ENCODE results near the gene SH3GL1. TPM values are rescaled to one million over a fixed set of nuclear protein-coding genes. Genes with fewer than 3 reads are reported as not detected.

SH3GL1 gene
- total RNA-seq, 2 experiments from 2014 or later: 33.2 to 38.9 TPM

DNA sequence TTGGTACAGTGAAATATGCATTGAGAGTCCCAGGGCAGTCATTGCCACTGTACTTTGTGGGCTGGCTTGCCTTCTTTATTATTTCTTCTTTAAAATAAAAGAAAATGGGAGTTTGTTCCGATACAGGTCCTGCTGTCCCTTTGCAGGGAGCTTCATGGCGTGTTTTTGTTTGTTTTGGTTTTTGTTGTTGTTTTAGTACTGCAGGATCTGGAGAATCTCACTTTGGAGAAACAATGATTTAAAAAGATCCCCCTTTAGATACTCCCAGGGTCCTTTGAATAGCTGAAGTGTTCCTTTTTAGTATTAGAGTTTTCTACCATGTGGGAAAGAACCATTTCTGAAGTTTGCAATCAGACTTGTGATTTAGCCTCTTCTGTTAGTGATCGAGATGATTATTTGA is 13.2 kb upstream of the SH3GL1 start:
- peaks cover 98% of the 10 kb centered on the region for H3K36me3 ChIP-seq (ENCODE audit: insufficient read depth, low read length)
- intact Hi-C loops (cut with micrococcal nuclease; ENCODE audit: unreplicated experiment): no loop called here

DNA sequence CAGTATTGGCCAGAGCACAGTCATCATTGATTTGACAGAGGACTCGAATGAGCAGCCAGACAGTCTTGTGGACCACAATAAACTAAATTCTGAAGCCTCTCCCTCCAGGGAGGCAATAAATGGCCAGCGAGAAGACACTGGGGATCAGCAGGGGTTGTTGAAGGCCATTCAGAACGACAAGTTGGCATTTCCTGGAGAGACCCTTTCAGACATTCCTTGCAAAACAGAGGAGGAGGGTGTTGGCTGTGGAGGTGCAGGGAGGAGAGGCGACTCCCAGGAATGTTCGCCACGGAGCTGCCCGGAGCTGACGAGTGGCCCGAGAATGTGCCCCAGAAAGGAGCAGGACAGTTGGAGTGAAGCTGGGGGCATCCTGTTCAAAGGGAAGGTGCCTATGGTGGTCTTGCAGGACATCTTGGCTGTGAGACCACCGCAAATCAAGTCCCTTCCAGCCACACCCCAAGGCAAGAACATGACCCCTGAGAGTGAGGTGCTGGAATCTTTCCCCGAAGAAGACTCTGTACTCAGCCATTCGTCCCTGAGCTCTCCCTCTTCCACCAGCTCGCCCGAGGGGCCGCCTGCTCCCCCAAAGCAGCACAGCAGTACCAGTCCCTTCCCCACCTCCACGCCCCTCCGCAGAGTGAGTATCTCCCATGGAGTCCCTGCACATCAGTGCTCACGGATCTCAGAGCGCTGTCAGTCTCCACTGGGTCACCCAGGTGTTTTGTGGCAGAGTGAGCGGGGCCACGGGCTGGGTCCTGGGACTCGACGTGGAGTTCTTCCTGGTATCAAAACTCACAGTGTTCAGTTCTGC is 9.0 kb upstream of the SH3GL1 start:
- Histone ChIP-seq H3K9me2 (ENCODE audit: insufficient read depth, low read length) (no peaks in the 10 kb centered on the region), H3K4me3 (ENCODE audit: low read depth, low read length, poor library complexity, severe bottlenecking) (no peak overlapping the region), H3K4me2 (ENCODE audit: low read length) (no peak overlapping the region), H3K27ac (ENCODE audit: low read depth, low read length, poor library complexity, severe bottlenecking) (no peak overlapping the region), H2AFZ (ENCODE audit: low read length) (no peak overlapping the region), H3K36me3 (ENCODE audit: insufficient read depth, low read length) (peaks cover 95% of the 10 kb centered on the region), H4K20me1 (ENCODE audit: insufficient read depth, low read length) (peaks cover 13% of the 10 kb centered on the region), H3K79me2 (ENCODE audit: insufficient read depth, low read depth, low read length) (peaks cover 95% of the 10 kb centered on the region), H3K9me3 (ENCODE audit: low read length) (no peaks in the 10 kb centered on the region), H3K4me1 (ENCODE audit: insufficient read depth, low read length, poor library complexity, severe bottlenecking) (peaks cover 10% of the 10 kb centered on the region)
- POLR2A ChIA-PET: no interaction called here
- no peak for DNase-seq (ENCODE audit: low spot score)
- CTCF ChIA-PET (ENCODE audit: unreplicated experiment): no interaction called here
- TSS peak; percentile 59 for BruUV-seq (replicated peaks)
- TF ChIP-seq, protein P1, sequence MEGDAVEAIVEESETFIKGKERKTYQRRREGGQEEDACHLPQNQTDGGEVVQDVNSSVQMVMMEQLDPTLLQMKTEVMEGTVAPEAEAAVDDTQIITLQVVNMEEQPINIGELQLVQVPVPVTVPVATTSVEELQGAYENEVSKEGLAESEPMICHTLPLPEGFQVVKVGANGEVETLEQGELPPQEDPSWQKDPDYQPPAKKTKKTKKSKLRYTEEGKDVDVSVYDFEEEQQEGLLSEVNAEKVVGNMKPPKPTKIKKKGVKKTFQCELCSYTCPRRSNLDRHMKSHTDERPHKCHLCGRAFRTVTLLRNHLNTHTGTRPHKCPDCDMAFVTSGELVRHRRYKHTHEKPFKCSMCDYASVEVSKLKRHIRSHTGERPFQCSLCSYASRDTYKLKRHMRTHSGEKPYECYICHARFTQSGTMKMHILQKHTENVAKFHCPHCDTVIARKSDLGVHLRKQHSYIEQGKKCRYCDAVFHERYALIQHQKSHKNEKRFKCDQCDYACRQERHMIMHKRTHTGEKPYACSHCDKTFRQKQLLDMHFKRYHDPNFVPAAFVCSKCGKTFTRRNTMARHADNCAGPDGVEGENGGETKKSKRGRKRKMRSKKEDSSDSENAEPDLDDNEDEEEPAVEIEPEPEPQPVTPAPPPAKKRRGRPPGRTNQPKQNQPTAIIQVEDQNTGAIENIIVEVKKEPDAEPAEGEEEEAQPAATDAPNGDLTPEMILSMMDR (conservative IDR thresholded peaks at IDR 0.05; ENCODE audit: low read length): no peak
- no peak for TF ChIP-seq EZH2phosphoT487 (IDR thresholded peaks at IDR 0.05; ENCODE audit: borderline replicate concordance, low read depth, low read length)
- intact Hi-C loops (cut with micrococcal nuclease; ENCODE audit: unreplicated experiment): loop anchor here (10.0 kb wide), 1 partner anchor 385 kb away; the partner anchor contains the start of gene FEM1A

More for the DNA sequence above, 13.2 kb upstream of the SH3GL1 start:
- CTCF ChIA-PET (ENCODE audit: unreplicated experiment): no interaction called here
- peaks cover 10% of the 10 kb centered on the region for H4K20me1 ChIP-seq (ENCODE audit: insufficient read depth, low read length)
- no peak for DNase-seq (ENCODE audit: low spot score)
- no peaks in the 10 kb centered on the region for H3K9me2 ChIP-seq (ENCODE audit: insufficient read depth, low read length)
- no peak for TF ChIP-seq EZH2phosphoT487 (IDR thresholded peaks at IDR 0.05; ENCODE audit: borderline replicate concordance, low read depth, low read length)
- TF ChIP-seq, protein P1 (conservative IDR thresholded peaks at IDR 0.05; ENCODE audit: low read length): no peak
- H3K9me3 ChIP-seq (ENCODE audit: low read length): no peaks in the 10 kb centered on the region
- H3K4me2 ChIP-seq (ENCODE audit: low read length): no peak overlapping the region
- no peak overlapping the region for H2AFZ ChIP-seq (ENCODE audit: low read length)
- peaks cover 3% of the 10 kb centered on the region for H3K4me1 ChIP-seq (ENCODE audit: insufficient read depth, low read length, poor library complexity, severe bottlenecking)
- no peak overlapping the region for H3K4me3 ChIP-seq (ENCODE audit: low read depth, low read length, poor library complexity, severe bottlenecking)
- BruUV-seq (replicated peaks): no TSS peak
- POLR2A ChIA-PET: no interaction called here
- peaks cover 93% of the 10 kb centered on the region for H3K79me2 ChIP-seq (ENCODE audit: insufficient read depth, low read depth, low read length)
- no peak overlapping the region for H3K27ac ChIP-seq (ENCODE audit: low read depth, low read length, poor library complexity, severe bottlenecking)

DNA sequence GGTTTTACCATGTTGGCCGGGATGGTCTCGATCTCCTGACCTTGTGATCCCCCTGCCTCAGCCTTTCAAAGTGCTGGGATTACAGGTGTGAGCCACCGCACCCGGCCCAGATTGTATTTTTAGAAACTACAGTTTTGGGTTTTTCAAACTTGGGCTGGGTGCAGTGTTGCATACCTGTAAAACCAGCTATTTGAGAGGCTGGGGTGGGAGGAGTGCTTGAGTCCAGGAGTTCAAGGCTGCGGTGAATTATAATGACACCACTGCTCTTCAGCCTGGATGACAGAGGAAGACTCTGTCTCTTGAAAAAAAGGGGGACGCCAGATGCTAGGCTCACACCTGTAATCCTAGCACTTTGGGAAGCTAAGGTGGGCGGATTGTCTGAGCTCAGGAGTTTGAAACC is 6.3 kb upstream of the SH3GL1 start:
- H3K79me2 ChIP-seq (ENCODE audit: insufficient read depth, low read depth, low read length): peaks cover 90% of the 10 kb centered on the region
- intact Hi-C loops (cut with micrococcal nuclease; ENCODE audit: unreplicated experiment): loop anchor here (10.0 kb wide), 1 partner anchor 388 kb away; the partner anchor contains the start of gene FEM1A

More for the DNA sequence above, 6.3 kb upstream of the SH3GL1 start:
- Histone ChIP-seq H3K4me3 (ENCODE audit: low read depth, low read length, poor library complexity, severe bottlenecking) (no peak overlapping the region), H2AFZ (ENCODE audit: low read length) (no peak overlapping the region), H3K9me2 (ENCODE audit: insufficient read depth, low read length) (no peaks in the 10 kb centered on the region), H3K36me3 (ENCODE audit: insufficient read depth, low read length) (peaks cover 84% of the 10 kb centered on the region), H4K20me1 (ENCODE audit: insufficient read depth, low read length) (peaks cover 24% of the 10 kb centered on the region), H3K27ac (ENCODE audit: low read depth, low read length, poor library complexity, severe bottlenecking) (no peak overlapping the region), H3K4me1 (ENCODE audit: insufficient read depth, low read length, poor library complexity, severe bottlenecking) (peaks cover 19% of the 10 kb centered on the region), H3K4me2 (ENCODE audit: low read length) (no peak overlapping the region), H3K9me3 (ENCODE audit: low read length) (no peaks in the 10 kb centered on the region)
- BruUV-seq (replicated peaks): no TSS peak
- TF ChIP-seq, protein P1 (conservative IDR thresholded peaks at IDR 0.05; ENCODE audit: low read length): no peak
- no peak for TF ChIP-seq EZH2phosphoT487 (IDR thresholded peaks at IDR 0.05; ENCODE audit: borderline replicate concordance, low read depth, low read length)
- CTCF ChIA-PET (ENCODE audit: unreplicated experiment): no interaction called here
- DNase-seq (ENCODE audit: low spot score): no peak
- POLR2A ChIA-PET: no interaction called here

All from OCI-LY7 (cell line).